ENCODE measurements around the gene XYLB. TPM values are rescaled to one million over a fixed set of nuclear protein-coding genes. Genes with fewer than 3 reads are reported as not detected.

XYLB gene
- total RNA-seq, 1 donor = 10.1 TPM

GRCh38 chr3:38396239-38396638 lies 49.7 kb downstream of the XYLB start:
- no peak for TF ChIP-seq CTCF (IDR thresholded peaks at IDR 0.05; ENCODE audit: extremely low read depth, low read depth, low read length)
- Histone ChIP-seq H3K9me3 (ENCODE audit: low read depth, low read length) (no peaks in the 10 kb centered on the region), H3K79me2 (ENCODE audit: insufficient read depth, low read length) (no peaks in the 10 kb centered on the region), H3K4me2 (ENCODE audit: insufficient read depth, low read length) (no peak overlapping the region), H4K20me1 (ENCODE audit: insufficient read depth, low read length) (no peaks in the 10 kb centered on the region), H3K4me1 (ENCODE audit: insufficient read depth, low read length) (no peaks in the 10 kb centered on the region), H2AFZ (ENCODE audit: low read length) (no peak overlapping the region), H3K4me3 (ENCODE audit: insufficient read depth, low read length) (no peak overlapping the region), H3K27me3 (ENCODE audit: insufficient read depth, low read length) (no peaks in the 10 kb centered on the region), H3K27ac (ENCODE audit: low read depth, low read length) (no peak overlapping the region), H3K36me3 (ENCODE audit: insufficient read depth, low read length) (no peaks in the 10 kb centered on the region)
- DNase-seq (ENCODE audit: insufficient read length, low spot score, missing footprints) = no peak

- Histone ChIP-seq H4K20me1 (ENCODE audit: insufficient read depth, low read length) (no peaks in the 10 kb centered on the region), H3K9me3 (ENCODE audit: low read depth, low read length) (no peaks in the 10 kb centered on the region), H3K4me2 (ENCODE audit: insufficient read depth, low read length) (no peak overlapping the region), H2AFZ (ENCODE audit: low read length) (no peak overlapping the region), H3K27me3 (ENCODE audit: insufficient read depth, low read length) (no peaks in the 10 kb centered on the region), H3K4me3 (ENCODE audit: insufficient read depth, low read length) (no peak overlapping the region), H3K79me2 (ENCODE audit: insufficient read depth, low read length) (no peaks in the 10 kb centered on the region), H3K4me1 (ENCODE audit: insufficient read depth, low read length) (no peaks in the 10 kb centered on the region), H3K36me3 (ENCODE audit: insufficient read depth, low read length) (no peaks in the 10 kb centered on the region), H3K27ac (ENCODE audit: low read depth, low read length) (no peak overlapping the region)
- DNase-seq (ENCODE audit: insufficient read length, low spot score, missing footprints) = no peak
- no peak for TF ChIP-seq CTCF (IDR thresholded peaks at IDR 0.05; ENCODE audit: extremely low read depth, low read depth, low read length)
Observed at GRCh38 chr3:38396861-38397260, 50.3 kb downstream of the XYLB start.

GRCh38 chr3:38397320-38397719 lies 50.7 kb downstream of the XYLB start:
- DNase-seq (ENCODE audit: insufficient read length, low spot score, missing footprints) = no peak
- TF ChIP-seq CTCF (IDR thresholded peaks at IDR 0.05; ENCODE audit: extremely low read depth, low read depth, low read length) = no peak
- H3K9me3 ChIP-seq (ENCODE audit: low read depth, low read length) = no peaks in the 10 kb centered on the region

GRCh38 chr3:38401246-38401962 lies 54.8 kb downstream of the XYLB start:
- Histone ChIP-seq H3K9me3 (ENCODE audit: low read depth, low read length) (no peaks in the 10 kb centered on the region), H3K36me3 (ENCODE audit: insufficient read depth, low read length) (no peaks in the 10 kb centered on the region), H3K4me3 (ENCODE audit: insufficient read depth, low read length) (no peak overlapping the region), H3K79me2 (ENCODE audit: insufficient read depth, low read length) (no peaks in the 10 kb centered on the region), H3K27ac (ENCODE audit: low read depth, low read length) (no peak overlapping the region), H2AFZ (ENCODE audit: low read length) (no peak overlapping the region), H3K4me1 (ENCODE audit: insufficient read depth, low read length) (no peaks in the 10 kb centered on the region), H3K27me3 (ENCODE audit: insufficient read depth, low read length) (no peaks in the 10 kb centered on the region), H4K20me1 (ENCODE audit: insufficient read depth, low read length) (peaks cover 2% of the 10 kb centered on the region), H3K4me2 (ENCODE audit: insufficient read depth, low read length) (no peak overlapping the region)
- no peak for DNase-seq (ENCODE audit: insufficient read length, low spot score, missing footprints)
- TF ChIP-seq CTCF (IDR thresholded peaks at IDR 0.05; ENCODE audit: extremely low read depth, low read depth, low read length) = no peak

More at GRCh38 chr3:38397320-38397719, 50.7 kb downstream of the XYLB start:
- Histone ChIP-seq H3K4me2 (ENCODE audit: insufficient read depth, low read length) (no peak overlapping the region), H3K36me3 (ENCODE audit: insufficient read depth, low read length) (no peaks in the 10 kb centered on the region), H2AFZ (ENCODE audit: low read length) (no peak overlapping the region), H3K4me1 (ENCODE audit: insufficient read depth, low read length) (no peaks in the 10 kb centered on the region), H3K27me3 (ENCODE audit: insufficient read depth, low read length) (no peaks in the 10 kb centered on the region), H3K79me2 (ENCODE audit: insufficient read depth, low read length) (no peaks in the 10 kb centered on the region), H4K20me1 (ENCODE audit: insufficient read depth, low read length) (no peaks in the 10 kb centered on the region), H3K4me3 (ENCODE audit: insufficient read depth, low read length) (no peak overlapping the region), H3K27ac (ENCODE audit: low read depth, low read length) (no peak overlapping the region)

Measured in osteoblast (primary cell).